ENCODE measurements around the gene BTBD7.

GRCh38 chr14:93269341-93270068 is 63.3 kb downstream of the BTBD7 start:
- TF ChIP-seq CTCF (IDR thresholded peaks at IDR 0.05) (no peak), POLR2A (IDR thresholded peaks at IDR 0.05) (no peak)
